Measurements from ENCODE around the gene PNPLA2.

The PNPLA2 gene

DNA sequence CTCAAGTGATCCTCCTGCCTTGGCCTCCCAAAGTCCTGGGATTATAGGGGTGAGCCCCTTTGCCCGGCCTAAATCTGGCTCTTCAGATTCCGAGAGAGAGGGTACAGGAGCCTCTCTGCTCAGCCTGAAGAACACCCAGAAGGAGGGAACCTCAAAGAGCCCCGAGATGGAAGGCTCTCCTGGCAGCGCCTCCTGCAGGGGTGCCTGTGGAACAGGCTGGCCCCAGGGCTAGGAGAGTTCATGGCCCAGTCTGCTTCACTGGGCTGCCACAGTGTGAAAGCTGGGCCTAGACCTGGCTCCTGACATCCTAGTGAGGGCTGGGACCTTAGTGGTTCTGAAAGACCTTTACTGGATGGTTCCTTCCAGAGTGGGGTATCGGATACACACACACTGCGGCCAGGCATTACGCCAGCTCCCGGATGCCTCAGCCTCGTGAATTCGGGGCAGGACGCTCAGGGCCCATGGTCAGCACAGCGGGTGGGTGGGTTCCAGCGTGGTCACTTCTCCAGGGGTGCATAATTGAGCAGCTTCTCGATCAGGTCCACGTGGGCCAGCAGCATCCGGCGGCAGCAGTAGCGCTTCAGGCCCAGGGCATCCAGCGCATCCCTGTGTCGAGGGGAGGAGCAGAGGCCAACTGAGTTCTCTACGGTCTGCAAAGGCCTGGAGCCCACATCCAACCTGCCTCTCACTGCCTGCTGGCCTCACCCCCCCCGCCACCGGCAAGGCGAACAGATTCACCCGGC is 21.3 kb downstream of the PNPLA2 start:
- peak overlapping the region; percentile 94 for H3K4me3 ChIP-seq (ENCODE audit: low read length)
- TF ChIP-seq, protein P1, sequence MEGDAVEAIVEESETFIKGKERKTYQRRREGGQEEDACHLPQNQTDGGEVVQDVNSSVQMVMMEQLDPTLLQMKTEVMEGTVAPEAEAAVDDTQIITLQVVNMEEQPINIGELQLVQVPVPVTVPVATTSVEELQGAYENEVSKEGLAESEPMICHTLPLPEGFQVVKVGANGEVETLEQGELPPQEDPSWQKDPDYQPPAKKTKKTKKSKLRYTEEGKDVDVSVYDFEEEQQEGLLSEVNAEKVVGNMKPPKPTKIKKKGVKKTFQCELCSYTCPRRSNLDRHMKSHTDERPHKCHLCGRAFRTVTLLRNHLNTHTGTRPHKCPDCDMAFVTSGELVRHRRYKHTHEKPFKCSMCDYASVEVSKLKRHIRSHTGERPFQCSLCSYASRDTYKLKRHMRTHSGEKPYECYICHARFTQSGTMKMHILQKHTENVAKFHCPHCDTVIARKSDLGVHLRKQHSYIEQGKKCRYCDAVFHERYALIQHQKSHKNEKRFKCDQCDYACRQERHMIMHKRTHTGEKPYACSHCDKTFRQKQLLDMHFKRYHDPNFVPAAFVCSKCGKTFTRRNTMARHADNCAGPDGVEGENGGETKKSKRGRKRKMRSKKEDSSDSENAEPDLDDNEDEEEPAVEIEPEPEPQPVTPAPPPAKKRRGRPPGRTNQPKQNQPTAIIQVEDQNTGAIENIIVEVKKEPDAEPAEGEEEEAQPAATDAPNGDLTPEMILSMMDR (conservative IDR thresholded peaks at IDR 0.05; ENCODE audit: low read length): peak; percentile 40
- DNase-seq (ENCODE audit: low read depth): no peak

DNA sequence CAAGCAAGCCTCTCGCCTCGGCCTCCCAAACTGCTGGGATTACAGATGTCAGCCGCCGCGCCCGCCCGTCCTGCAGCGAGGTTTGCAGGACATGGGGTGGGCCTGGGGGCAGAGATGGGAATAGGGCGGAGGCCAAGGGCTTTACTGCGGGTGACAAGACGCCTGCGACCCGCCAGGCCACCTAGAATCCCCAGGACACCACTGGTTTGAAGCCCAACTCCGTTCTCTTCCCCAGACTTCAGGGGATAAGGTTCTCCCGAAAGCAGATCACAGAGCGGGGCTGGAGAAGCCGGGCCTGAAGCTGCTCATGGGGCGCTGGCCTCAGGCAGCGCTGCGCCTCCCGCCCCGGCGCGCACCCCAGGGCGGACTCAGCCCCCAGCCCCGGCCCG is 23.3 kb downstream of the PNPLA2 start:
- H3K4me3 ChIP-seq (ENCODE audit: low read length): peak overlapping the region; percentile 94
- no peak for DNase-seq (ENCODE audit: low read depth)
- TF ChIP-seq, protein P1 (conservative IDR thresholded peaks at IDR 0.05; ENCODE audit: low read length): no peak

DNA sequence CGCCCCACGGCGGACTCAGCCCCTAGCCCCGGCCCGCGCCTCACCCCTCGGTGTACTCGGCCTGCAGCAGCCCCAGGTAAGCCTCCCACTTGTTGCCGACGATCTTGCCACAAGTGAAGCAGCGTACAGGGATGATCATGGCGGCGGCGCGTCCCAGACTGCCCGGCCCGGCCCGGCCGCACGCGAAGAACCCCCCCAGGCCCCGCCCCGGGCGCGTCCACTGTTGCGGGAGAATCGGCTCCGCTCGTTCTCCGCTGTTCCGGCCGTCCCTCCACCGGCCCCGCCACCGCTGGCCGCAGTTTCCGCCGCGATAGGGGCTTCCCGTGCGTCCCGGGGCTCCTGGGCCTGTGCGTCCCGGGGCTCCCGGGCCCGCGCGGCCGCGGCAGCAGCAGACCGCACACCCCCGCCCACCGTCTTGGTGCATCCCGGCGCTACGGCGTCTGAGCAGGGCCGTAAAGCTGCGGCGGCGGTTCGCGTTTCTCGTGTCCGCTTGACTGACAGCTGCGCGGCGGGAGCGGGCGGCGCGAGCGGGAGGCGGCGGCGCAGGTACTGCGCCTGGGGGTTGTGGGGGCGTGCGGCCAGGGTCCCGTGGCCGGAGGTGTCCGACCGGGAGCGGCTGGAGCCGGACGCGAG is 23.8 kb downstream of the PNPLA2 start, which contains the start of the genes POLR2L and TSPAN4:
Gene POLR2L (minus strand): TSS at position 160 of the 633 bp plus-strand sequence. CDS start 21 bp downstream, at position 139.
Gene TSPAN4 (plus strand): TSS at position 483 of the 633 bp plus-strand sequence. CDS start 7,453 bp downstream, outside the sequence.
- peak within 1 kb of the TSS; percentile 94 for H3K4me3 ChIP-seq (ENCODE audit: low read length)
- DNase-seq (ENCODE audit: low read depth): peak; percentile 88
- TF ChIP-seq, protein P1 (conservative IDR thresholded peaks at IDR 0.05; ENCODE audit: low read length): no peak

DNA sequence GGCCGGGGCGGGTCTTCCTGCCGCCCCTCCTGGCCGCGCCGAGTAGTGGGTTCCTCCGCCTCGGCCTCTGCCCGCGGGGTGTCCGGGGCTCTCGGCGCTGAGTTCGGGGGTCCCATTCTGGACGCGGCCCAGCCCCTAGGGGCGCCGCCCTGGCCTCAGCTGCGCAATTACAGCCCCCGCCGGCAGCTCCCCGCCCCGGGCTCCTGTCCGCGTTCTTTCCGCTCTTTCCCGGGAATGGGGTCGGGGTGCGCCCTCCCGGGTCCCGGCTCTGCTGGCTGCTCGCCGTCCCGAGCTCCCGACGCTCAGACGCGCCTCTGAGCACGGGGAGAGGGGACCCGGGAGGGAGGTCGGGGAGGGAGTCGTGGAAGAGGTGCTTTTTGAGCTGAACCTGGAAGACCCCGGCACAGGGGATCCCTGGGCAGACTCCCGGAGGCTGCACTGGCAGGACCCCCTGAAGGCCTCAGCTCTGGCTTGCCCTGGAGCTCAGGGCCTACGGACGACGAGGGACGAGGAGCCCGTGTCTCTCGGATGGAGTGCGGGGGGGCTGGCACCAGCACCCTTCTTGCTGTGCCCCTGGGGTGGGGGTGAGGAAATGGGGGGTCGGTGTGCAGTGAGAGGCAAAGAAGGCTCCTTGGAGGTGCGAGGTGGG is 24.5 kb downstream of the PNPLA2 start:
- H3K4me3 ChIP-seq (ENCODE audit: low read length): peak overlapping the region; percentile 94
- no peak for DNase-seq (ENCODE audit: low read depth)
- TF ChIP-seq, protein P1 (conservative IDR thresholded peaks at IDR 0.05; ENCODE audit: low read length): no peak

DNA sequence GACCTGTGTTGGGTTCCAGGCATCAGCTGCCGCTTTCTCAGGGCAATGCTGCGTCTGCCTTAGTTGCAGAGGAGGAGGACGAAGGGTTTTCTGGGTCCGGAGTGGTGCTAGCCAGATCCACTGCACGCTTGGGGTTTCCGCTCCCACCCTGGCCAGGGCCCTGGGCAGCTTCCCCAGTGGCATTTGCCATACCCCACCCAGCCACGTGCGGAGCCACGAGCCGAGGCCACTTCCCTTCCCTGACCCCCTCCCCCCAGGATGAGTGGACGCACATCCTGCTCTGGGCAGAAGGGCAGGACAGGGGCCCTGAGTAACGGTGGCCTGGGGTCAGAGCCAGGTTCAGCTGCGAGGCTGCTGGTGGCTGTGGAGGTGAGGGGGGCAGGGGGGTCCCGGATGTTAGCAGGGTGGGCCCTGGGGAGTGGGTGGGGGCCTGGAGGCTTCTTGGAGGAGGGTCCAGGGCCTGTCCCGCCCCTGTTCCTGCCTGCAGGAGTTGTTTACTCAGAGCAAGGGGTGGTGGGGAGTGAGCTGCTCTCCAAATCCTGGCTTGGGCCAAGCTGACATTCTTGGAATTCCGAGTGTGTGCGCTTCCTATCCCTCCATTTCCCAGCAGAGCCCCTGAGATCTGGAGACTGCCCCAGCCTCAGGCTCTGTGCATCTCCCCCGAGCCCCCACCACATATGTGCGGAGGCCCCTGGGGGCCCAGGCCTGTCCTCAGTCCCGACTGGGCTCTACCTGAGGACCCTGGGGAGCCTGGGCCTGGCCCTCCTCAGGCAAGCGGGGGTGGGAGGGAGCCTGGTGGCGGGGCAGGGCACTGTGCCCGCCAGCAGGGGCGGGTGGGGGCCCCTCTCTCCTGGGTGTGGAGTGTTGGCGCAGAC is 25.3 kb downstream of the PNPLA2 start:
- TF ChIP-seq, protein P1 (conservative IDR thresholded peaks at IDR 0.05; ENCODE audit: low read length): no peak
- peak; percentile 98 for DNase-seq (ENCODE audit: low read depth)

More for the DNA sequence above, 25.3 kb downstream of the PNPLA2 start:
- H3K4me3 ChIP-seq (ENCODE audit: low read length): peak overlapping the region; percentile 94
